ENCODE measurements around the gene PDE4B. TPM values are rescaled to one million over a fixed set of nuclear protein-coding genes. Genes with fewer than 3 reads are reported as not detected.
A peak's percentile ranks its signal among the peaks of the same experiment; 100 is the strongest.

The PDE4B gene
- polyA plus RNA-seq, 3 donors from 2014 or later = 7.4 to 25.1 (median 18.9) TPM

DNA sequence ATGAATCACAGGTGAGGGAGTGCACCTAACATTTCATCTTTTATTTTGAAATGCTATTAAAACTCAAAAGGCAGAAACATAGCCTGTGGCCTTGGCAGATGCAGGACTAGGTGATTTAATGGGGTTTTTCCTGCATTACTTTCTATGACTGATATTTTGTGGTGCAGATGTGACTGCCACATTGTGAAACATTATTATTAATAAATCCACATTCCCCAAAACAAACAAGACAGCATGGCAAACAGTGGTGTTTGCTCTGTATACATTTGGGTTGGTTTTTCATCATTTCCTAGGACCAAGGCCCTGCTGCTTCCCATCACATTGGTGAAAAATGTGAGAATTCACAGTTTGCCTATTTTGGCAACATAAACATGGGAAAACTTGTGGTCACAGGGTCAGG is 493.6 kb downstream of the PDE4B start:
- Mint-ChIP-seq H3K27me3 (ENCODE audit: low read depth in 3 of 3) (peaks cover 2 to 24% (median 10%) of the 10 kb centered on the region in 3 donors), H3K9me3 (peaks cover 0 to 7% (median 0%) of the 10 kb centered on the region in 6 donors), H3K4me1 (peaks cover 20 to 46% of the 10 kb centered on the region in 2 donors), H3K36me3 (peaks cover 0 to 3% (median 0%) of the 10 kb centered on the region in 3 donors), H3K4me3 (no peak overlapping the region), H3K27ac (peak overlapping the region in 2 of 6 donors; percentile 9 to 82)
- DNase-seq = no peak

DNA sequence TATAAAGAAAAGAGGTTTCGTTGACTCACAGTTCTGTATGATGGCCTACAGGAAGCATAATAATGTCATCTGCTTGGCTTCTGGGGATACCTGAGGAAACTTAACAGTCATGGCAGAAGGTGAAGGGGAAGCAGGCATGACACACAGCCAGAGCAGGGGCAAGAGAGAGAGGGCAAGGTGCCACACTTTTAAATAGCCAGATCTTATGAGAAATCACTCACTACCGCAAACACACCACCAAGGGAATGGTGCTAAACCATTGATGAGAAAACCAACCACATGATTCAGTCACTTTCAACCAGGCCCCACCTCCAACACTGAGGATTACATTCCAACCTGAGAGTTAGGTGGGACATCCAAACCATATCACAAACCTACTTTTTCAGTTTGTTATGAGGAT is 495.4 kb downstream of the PDE4B start:
- Mint-ChIP-seq H3K4me1 (peaks cover 20 to 46% of the 10 kb centered on the region in 2 donors), H3K9me3 (peaks cover 0 to 7% (median 0%) of the 10 kb centered on the region in 6 donors), H3K27ac (peak overlapping the region in 1 of 6 donors; percentile 25), H3K27me3 (ENCODE audit: low read depth in 3 of 3) (peaks cover 0 to 24% (median 11%) of the 10 kb centered on the region in 3 donors), H3K36me3 (peaks cover 0 to 3% (median 0%) of the 10 kb centered on the region in 3 donors), H3K4me3 (peak overlapping the region in 1 of 5 donors; percentile 40)
- peak in 2 of 3 donors; percentile 24 to 39 for DNase-seq

DNA sequence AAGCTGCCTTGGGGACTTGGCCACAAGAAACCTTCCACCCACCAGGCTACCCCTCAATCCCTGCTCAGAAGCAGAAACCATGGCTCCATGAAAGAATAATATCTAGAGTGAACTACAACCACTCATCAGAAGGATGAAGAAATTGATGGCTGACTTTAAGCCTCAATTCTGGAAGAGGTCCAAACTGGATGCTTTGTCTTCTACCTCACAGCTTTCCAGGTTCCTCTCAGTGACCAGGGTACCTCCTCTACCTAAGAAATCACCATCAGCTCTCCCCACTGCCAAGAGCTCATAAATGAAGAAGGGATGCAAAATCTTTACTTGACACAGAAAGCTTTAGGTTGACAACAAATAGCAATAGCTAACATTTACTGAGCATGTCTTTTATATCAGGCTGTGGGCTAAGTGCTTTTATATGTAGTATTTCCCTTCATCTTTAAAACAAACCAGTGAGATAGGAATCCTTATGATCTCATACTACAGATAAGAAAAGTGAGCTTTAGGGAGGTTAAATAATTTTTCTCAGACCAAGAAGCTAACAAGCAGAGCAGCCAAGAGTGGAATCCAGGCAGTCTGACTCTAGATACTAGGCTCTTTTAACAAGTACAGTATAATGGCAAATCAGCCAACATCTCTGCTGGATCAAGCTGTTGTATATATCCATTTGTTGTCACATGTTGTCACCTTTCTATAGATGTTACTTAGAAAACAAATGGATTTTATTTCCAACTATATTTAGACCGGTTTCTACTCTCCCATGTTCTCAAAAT is 498.3 kb downstream of the PDE4B start:
- Mint-ChIP-seq H3K9me3 (peaks cover 0 to 1% (median 0%) of the 10 kb centered on the region in 6 donors), H3K4me3 (no peak overlapping the region), H3K27me3 (ENCODE audit: low read depth in 3 of 3) (peaks cover 0 to 15% (median 12%) of the 10 kb centered on the region in 3 donors), H3K4me1 (peaks cover 10 to 20% of the 10 kb centered on the region in 2 donors), H3K27ac (no peak overlapping the region), H3K36me3 (no peaks in the 10 kb centered on the region)
- no peak for DNase-seq

DNA sequence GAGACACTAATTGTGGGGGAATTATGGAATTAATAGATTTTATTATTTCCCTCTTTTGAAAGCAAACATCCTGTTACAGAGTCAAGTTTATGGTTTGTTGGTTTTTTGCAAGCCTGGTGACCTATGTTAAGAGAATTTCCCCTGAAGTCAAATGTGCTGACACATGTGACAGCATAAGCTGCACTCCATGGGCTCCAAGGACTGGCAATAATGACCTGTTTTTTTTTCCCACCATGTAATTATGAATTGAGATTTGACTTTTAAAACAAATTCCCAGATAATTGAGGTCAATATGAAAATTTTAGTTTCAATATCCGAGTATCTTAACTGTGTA is 498.8 kb downstream of the PDE4B start:
- Mint-ChIP-seq H3K4me1 (peaks cover 7 to 14% of the 10 kb centered on the region in 2 donors), H3K27ac (no peak overlapping the region), H3K9me3 (peaks cover 0 to 1% (median 0%) of the 10 kb centered on the region in 6 donors), H3K4me3 (no peak overlapping the region), H3K36me3 (no peaks in the 10 kb centered on the region), H3K27me3 (ENCODE audit: low read depth in 3 of 3) (peaks cover 0 to 15% (median 12%) of the 10 kb centered on the region in 3 donors)
- no peak for DNase-seq

DNA sequence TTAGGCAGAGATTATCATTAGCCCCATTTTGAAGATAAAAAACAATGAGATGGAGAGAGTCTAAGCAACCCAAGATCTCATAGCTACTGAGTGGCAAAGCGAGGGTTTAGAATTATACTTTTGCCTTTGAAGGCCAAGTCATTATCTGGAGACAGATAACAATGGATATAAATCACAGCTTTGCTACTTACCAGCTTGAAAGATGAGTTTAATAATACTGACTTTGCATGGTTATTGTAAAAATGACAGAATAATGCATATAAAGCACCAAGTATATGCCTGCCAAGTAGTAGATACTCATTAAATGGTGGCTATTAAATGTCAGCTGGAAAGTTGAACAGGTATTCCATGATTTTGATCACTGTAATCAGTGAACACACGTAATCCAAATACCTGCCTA is 499.6 kb downstream of the PDE4B start:
- peaks cover 0 to 12% (median 9%) of the 10 kb centered on the region in 3 donors for H3K27me3 Mint-ChIP-seq (ENCODE audit: low read depth in 3 of 3)
- no peak overlapping the region for H3K4me3 Mint-ChIP-seq
- H3K9me3 Mint-ChIP-seq = peaks cover 0 to 1% (median 0%) of the 10 kb centered on the region in 6 donors
- no peak for DNase-seq
- H3K4me1 Mint-ChIP-seq = peaks cover 5 to 10% of the 10 kb centered on the region in 2 donors
- H3K36me3 Mint-ChIP-seq = no peaks in the 10 kb centered on the region
- H3K27ac Mint-ChIP-seq = no peak overlapping the region

DNA sequence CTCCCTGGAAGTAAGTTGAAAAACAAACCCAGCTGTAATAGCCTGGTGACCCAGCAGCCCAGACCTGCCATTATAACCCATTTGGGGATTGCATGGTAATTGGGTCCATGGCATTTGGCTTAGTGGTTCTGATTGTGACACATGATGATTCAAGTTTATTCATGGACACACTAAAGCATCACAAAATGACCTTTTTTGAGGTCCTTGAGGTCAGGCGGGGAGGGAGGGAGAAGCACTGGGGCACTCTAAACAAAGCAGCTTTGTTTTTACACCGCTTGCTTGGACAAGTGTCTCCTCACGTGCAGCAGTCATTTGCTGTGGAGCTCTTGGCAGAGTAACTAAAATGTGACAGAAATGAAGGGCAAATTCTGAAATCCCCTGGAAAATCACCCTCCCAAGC is 500.2 kb downstream of the PDE4B start:
- H3K27me3 Mint-ChIP-seq (ENCODE audit: low read depth in 3 of 3) = peaks cover 0 to 12% (median 9%) of the 10 kb centered on the region in 3 donors
- peaks cover 3 to 7% of the 10 kb centered on the region in 2 donors for H3K4me1 Mint-ChIP-seq
- H3K4me3 Mint-ChIP-seq = no peak overlapping the region
- H3K36me3 Mint-ChIP-seq = no peaks in the 10 kb centered on the region
- no peak overlapping the region for H3K27ac Mint-ChIP-seq
- DNase-seq = no peak
- peaks cover 0 to under 1% (median 0%) of the 10 kb centered on the region in 6 donors for H3K9me3 Mint-ChIP-seq

DNA sequence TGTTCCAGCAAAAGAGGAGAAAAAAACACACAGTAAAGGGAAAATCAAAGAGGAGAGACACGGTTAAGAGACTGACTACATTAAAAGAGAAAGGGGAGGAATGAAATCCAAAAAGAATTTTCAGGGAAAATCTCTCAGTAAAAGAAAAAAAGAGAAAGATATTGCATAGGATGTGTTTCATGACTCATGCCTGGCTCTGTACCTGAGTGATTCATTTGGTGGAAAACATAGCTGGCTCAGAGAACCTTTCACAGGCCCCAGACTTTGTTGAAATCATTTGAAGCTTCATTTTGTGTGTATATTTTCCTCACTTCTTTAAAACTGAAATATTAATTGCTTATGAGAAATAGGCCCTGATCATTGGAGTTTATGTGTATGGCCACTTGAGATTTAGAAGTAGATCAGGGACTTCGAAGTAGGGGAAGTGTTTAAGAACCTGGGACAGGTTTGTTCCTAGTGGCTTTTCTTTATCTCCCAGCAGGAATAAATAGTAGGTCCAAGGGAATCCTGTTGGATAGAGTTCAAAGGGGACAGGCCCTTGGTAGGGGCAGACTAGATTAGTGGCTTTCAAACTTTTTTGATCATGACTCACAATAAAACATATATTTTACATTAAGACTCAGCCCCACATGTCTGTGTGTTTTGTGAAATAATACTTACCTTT is 502.1 kb downstream of the PDE4B start:
- Mint-ChIP-seq H3K4me1 (no peaks in the 10 kb centered on the region), H3K27ac (no peak overlapping the region), H3K36me3 (no peaks in the 10 kb centered on the region), H3K9me3 (no peaks in the 10 kb centered on the region), H3K4me3 (no peak overlapping the region), H3K27me3 (ENCODE audit: low read depth in 3 of 3) (peaks cover 0 to 10% (median 0%) of the 10 kb centered on the region in 3 donors)
- no peak for DNase-seq

DNA sequence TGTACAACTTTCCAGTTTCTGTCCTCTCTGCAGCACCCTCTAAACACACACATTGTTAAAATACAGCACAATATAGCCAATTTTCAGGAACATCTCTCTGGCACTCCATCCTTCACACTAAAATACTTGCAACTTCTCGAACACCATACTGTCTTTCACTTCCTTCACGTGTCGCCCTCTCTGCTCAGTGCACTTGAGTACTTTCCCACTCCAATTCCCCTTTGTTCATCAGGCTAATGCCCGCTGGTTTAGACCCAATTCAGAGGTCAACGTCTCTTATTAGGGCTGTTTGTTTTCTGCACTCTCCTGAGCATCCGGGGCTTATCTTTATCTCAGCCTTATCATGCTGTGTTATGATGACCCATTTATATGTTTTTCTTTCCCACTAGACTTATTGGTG is 503.1 kb downstream of the PDE4B start:
- Mint-ChIP-seq H3K4me3 (no peak overlapping the region), H3K27me3 (ENCODE audit: low read depth in 3 of 3) (peaks cover 0 to 8% (median 0%) of the 10 kb centered on the region in 3 donors), H3K4me1 (peaks cover 0 to 4% of the 10 kb centered on the region in 2 donors), H3K27ac (no peak overlapping the region), H3K36me3 (no peaks in the 10 kb centered on the region), H3K9me3 (no peaks in the 10 kb centered on the region)
- no peak for DNase-seq

DNA sequence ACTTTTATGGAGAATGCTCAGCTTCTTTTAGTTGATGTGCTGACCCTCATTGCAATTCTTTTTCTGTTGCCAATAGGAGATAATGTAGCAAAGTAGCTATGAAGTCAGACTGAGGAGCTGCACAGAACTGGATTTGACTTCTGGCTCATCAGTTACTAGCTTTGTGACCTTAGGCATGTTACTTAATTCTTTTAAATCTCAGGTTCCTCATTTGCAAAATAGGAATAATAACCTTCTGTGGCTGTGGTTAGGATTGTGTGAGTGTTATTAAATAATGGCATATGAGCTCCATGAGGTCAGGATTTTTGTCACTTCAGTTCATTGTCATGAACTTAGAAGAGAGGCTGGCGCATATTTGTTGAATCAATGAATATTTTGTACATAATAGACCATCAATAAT is 503.7 kb downstream of the PDE4B start:
- Mint-ChIP-seq H3K27ac (no peak overlapping the region), H3K27me3 (ENCODE audit: low read depth in 3 of 3) (peaks cover 0 to 8% (median 2%) of the 10 kb centered on the region in 3 donors), H3K36me3 (no peaks in the 10 kb centered on the region), H3K4me1 (peaks cover 3 to 10% of the 10 kb centered on the region in 2 donors), H3K4me3 (no peak overlapping the region), H3K9me3 (no peaks in the 10 kb centered on the region)
- no peak for DNase-seq

DNA sequence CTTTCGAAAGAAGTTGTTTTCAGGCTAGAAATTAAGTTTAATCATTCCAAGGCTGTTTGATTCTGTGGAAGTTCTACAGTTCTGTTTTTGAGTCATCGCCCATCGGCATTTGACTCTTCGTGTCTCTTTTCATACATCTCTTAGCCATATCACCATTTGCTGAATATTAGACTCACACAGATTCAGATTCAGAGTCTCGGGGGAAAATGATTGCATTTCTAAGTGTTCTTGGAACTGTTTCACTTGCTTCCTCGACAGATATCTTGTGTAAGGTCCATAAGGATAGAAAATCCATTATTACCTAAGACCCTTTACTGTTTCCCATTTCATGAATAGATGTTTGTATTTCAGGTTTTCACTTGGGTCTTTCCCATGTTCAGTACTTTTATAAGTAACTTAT is 504.3 kb downstream of the PDE4B start:
- H3K4me1 Mint-ChIP-seq = peaks cover 4 to 15% of the 10 kb centered on the region in 2 donors
- H3K27ac Mint-ChIP-seq = no peak overlapping the region
- DNase-seq = no peak
- peaks cover 0 to 6% (median 2%) of the 10 kb centered on the region in 3 donors for H3K27me3 Mint-ChIP-seq (ENCODE audit: low read depth in 3 of 3)
- H3K9me3 Mint-ChIP-seq = no peaks in the 10 kb centered on the region
- no peak overlapping the region for H3K4me3 Mint-ChIP-seq
- H3K36me3 Mint-ChIP-seq = no peaks in the 10 kb centered on the region

DNA sequence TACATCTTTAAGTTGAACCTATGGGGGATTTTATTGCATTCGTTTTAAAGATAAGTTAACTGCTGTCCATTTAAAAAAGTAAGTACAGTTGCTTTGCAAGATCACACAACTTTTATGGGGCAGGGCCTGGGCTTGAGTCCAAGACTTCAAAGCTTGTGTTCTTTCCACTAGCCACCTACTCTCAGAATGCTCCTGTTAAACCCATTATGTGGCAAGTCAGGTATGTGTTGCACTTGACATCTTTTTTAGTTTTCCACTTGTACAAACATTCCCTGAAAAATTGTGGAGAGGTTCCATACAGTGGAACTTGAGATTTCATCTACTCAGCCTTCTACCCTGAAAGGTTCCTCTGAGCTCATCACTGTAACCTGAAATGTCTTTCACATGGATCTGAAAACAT is 505.8 kb downstream of the PDE4B start:
- Mint-ChIP-seq H3K9me3 (no peaks in the 10 kb centered on the region), H3K4me3 (no peak overlapping the region), H3K36me3 (no peaks in the 10 kb centered on the region), H3K4me1 (peaks cover 14 to 30% of the 10 kb centered on the region in 2 donors), H3K27ac (no peak overlapping the region), H3K27me3 (ENCODE audit: low read depth in 3 of 3) (peaks cover 0 to 2% (median 2%) of the 10 kb centered on the region in 3 donors)
- no peak for DNase-seq

DNA sequence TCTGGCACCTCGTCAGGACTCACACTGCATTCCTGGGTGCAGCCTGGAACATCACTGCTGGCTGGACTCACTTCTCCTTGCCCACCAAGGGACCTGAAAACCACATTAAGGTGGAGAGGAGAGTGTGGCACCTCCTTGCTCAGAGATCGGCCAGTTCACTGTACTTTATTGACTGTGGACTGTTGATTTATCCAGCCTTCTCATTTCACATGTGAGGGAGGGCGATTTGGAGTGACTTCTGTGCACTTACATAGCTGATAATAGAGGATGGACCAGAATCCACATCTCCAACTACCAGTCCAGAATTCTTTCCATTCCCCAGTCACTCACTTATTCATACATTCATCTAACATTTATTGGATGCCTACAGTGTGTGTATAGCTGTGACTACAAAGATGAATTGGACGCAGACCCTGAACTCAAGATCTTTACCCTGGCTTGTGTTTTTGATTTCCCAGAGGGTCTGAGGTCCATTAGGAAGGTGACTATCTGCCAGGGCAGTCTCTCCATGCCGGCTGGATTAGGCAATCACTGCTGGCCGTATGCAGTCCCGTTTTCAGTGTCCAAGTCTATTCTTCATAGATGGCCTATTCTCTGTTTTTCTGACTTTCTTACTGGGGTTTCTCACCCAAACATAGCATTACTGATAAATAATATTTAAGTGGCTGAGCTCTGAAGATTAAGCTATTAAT is 507.7 kb downstream of the PDE4B start:
- no peak overlapping the region for H3K4me3 Mint-ChIP-seq
- peak overlapping the region in 4 of 6 donors; percentile 77 to 97 (median 92) for H3K27ac Mint-ChIP-seq

DNA sequence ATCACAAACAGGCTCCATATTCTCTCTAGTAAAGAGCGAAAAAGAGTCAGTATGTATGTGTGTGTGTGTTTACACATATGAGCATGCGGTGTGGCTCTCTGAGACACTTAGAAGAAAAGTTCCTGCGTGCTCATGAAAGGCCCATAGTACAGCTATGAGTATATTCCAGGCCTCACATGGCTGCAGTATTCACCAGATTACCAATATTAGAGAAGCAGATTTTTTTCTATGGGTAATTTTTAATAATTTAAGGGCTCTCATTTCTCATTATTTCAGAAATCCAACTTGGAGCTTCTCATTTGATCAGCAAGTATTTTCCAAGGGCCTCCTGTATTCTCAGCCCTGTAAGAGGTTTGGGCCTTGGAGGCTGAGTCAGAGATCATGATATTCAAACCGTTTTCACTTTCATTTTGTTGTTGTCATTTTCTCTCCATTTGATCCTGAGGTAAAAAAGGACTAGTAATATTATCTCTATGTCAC is 508.3 kb downstream of the PDE4B start:
- Mint-ChIP-seq H3K36me3 (no peaks in the 10 kb centered on the region), H3K4me1 (peaks cover 15 to 34% of the 10 kb centered on the region in 2 donors), H3K9me3 (no peaks in the 10 kb centered on the region), H3K27ac (peak overlapping the region; percentile 34 to 97 (median 84)), H3K27me3 (ENCODE audit: low read depth in 3 of 3) (peaks cover 0 to 2% (median 0%) of the 10 kb centered on the region in 3 donors), H3K4me3 (peak overlapping the region; percentile 60 to 89 (median 80))
- peak; percentile 33 to 46 (median 41) for DNase-seq

More for the DNA sequence above, 507.7 kb downstream of the PDE4B start:
- no peak for DNase-seq
- Mint-ChIP-seq H3K4me1 (peaks cover 15 to 34% of the 10 kb centered on the region in 2 donors), H3K9me3 (no peaks in the 10 kb centered on the region), H3K36me3 (no peaks in the 10 kb centered on the region), H3K27me3 (ENCODE audit: low read depth in 3 of 3) (peaks cover 0 to 2% (median 0%) of the 10 kb centered on the region in 3 donors)

Data from immature natural killer cell (primary cell).